GM18526 (cell line): Measurements from ENCODE around the gene HHAT.

ENCODE experiments used
- POLR2A ChIP-seq: IDR thresholded peaks from 3 replicates; pipeline ENCODE4 v1.6.1; 2011; ENCODE audit not compliant: insufficient read length; ENCODE audit errors: extremely low read depth

Gene HHAT

DNA sequence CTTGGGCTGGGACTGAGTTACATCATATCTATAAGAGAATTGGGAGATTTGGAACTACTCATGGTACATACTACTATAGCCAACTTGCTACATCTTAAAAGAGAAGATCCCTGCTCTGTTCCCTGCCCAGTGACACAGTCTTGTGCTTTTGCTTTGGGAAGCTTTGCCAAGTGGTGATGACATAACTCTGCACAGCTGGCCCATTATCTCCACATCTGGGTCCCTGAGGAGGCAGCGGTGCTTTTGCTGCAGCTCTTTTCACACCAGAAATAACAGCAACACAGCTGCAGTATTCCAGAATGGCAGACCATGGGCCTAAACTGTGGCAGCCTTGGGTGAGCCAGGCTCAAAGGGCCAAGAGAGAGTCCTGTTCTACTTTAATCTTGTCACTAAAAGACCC, 296.0 kb downstream of the HHAT start:
- no peak for TF ChIP-seq POLR2A

DNA sequence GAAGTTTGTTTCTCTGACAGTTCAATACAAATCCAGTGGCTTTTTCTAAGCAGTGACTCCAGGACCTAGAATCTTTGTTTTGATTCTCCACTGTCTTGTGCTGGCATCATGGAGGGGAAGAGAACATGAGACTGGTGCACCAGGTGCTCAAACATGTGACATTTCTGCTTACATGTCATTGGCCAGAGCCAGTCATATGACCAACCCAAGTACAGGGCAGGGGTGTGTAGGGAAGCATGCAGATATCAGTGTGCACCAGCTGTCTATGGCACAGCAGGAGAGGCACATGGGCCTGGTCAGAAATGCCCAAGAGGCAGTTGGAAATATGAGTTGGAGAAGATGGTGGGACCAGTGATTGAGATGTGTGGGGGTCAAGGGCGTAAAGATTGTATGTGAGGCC, 297.0 kb downstream of the HHAT start:
- no peak for TF ChIP-seq POLR2A

DNA sequence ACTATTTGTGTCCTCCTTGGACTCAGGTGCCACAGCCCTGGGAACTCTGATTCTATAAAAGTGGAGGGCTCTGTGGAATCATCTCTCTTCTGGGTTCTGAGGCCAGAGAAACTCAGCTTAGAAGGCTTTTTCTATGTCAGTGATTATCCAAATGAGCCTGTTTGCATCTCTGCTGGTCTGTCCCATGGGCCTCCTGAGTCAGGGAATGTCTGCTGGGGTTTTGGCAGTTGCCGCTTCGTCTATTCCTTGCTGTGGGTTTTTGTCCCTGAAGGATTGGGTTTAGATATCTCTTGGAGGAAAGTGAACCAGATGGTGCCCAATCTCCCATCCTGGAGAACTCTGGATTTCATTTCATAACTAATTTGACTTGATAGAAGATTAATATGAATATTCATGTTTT, 297.6 kb downstream of the HHAT start:
- no peak for TF ChIP-seq POLR2A

DNA sequence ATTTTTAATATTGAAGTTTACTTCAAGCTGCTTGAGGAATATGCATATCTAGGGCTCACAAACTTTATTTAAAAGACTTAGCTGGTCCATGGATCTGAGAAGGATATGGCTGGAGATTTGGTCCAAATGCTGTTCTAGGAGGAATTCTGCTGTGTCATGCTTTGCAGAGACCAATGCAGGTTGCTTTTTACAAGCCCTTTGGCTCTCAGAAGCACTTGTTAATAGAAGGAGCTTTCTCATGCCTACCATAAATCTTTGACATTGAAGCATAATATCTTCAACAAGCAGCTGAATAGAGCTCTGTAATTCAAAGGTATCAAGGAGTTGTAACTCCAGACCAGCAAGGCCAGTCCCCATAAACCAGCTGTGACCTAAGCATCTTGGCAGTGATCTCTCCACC, 299.1 kb downstream of the HHAT start:
- no peak for TF ChIP-seq POLR2A

DNA sequence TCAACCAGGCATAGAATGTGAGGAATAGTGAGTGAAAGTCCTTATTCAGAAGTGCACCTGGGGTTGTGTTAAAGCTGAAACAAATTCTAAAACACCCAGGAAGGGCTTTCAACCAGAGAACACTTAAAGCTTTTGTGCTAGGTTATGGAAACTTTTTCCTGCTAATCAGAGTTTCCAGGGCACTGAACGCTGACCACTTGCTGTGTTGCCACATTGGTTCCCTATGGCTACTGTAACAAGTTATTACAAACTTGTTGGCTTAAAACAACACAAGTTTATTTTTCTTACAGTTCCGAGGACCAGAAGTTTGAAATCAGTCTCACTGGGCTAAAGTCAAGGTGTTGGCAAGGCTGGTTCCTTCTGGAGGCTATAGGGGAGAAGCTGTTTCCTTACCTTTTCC, 300.6 kb downstream of the HHAT start:
- TF ChIP-seq POLR2A: no peak

DNA sequence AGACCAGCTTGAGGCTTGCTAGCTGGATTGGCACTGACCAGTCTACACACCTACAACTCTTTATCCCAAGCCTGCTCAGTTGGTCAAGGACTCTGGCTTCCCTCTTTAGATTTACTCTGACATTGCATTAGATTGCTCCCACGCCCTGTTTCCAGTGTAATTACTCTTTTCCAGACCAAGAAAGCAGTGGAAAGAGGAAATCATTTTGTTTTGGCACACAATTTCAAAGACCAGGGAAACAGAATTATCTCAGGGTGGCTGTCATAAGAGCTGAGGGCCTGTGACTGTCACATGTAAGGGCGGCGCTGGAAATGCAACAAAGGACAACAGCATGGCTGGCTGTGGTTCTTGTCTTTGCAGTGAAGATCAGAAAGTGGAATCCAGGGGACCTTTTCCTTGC, 302.7 kb downstream of the HHAT start:
- TF ChIP-seq POLR2A: no peak

DNA sequence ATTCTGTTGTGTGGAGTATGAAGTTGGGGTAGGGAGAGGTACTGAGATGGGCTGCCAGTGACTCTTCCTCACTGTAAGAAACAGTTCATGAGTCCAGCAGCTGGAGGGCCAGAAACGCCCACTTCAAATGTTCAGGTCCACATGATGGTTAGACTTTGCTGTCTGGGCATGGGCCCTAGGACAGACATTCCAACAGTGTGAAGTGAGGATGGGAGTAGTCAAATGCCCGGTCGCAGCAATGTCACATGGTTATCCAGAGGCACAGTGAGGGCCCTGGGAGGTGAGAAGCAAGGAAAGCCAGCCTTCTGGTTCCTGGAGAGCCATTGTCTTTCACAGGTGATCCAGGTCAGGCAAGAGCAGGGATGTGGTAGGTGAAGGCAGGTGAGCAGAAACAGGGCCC, 304.4 kb downstream of the HHAT start:
- no peak for TF ChIP-seq POLR2A

DNA sequence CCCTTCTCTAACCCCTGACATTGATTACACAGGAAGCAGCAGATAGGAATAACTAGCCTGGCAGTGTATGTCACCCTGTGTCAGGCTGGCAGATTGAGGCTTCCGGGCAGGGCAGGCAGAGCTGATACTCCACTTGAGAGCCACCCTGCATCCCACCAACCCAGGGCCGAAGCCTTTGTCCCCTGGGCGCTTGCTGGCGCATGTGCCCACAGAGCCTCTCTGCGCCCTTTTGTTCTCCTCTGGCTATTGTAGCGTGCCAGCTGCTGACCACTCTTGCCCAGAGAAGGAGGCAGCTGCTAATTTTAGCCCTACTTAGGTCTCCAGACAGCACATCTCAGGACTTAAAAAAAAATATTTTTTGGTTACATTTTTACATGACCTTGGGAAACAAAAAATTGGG, 304.9 kb downstream of the HHAT start:
- no peak for TF ChIP-seq POLR2A

DNA sequence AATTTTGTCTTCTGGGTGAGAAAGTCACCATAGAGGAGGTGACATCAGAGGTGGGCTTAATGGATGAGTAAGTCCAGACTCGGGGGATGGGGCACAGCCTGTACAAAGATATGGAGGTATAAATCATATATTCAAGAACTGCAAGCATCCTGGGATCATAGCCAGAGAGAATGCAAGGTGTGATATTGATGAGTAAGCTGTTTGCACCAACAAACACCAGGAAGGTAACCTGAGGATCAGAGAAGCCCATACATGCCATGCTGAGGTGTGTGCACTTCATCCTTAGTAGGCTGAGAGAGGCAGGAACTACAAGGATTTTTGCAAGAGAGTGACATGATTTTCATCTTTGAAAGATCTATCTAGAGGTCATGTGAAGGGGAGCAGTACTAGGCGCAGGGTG, 306.4 kb downstream of the HHAT start:
- TF ChIP-seq POLR2A: no peak

DNA sequence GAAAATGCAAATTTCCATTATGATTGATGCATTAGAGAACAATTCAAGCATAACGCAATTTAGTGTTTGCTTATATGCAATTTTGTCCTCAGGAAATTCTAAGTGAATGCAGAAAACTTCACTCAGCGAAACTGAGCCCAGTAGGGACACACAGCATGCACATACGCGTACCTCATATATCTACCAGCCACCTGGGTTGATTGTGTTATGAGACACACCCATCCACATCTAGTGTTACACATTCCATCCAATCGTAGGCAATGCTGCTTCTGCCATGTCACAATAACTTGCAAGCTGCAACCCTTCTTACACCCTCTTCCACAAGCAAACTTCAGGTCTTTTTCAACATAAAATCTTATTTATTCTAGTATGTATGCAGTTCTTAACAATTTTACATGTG, 312.9 kb downstream of the HHAT start:
- no peak for TF ChIP-seq POLR2A

DNA sequence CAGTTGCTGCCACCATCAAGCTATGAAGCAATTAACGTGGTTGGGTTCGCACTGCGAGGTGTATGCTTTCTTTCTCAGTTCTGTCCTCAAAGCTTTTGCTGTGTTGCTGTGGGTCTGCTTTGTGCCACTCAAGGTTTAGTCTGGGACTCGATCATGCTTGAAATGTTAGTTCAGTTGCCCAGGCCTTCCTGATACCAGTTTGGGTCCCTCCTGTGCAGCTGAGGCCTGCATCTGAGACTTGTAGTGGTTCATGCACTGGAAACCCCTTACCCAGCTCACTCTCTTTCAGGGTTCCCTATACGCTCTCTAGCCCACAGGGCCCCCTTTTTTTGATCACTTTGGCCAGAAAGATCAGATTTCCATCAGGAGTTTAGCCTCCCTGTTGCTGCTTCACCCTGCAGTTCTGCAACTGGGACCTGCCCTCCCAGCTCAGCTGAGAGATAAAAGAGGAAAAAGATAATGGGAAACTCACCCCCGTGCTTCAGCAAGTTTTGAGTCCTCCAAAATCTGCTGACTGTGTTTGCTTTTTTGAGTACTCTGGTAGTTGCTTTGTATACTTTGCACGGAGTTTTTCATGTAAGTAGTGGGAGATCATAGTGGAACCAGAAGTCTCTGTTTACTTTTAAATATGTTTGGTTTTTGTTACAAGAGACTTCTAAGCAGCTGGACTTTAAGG, 317.0 kb downstream of the HHAT start:
- no peak for TF ChIP-seq POLR2A

DNA sequence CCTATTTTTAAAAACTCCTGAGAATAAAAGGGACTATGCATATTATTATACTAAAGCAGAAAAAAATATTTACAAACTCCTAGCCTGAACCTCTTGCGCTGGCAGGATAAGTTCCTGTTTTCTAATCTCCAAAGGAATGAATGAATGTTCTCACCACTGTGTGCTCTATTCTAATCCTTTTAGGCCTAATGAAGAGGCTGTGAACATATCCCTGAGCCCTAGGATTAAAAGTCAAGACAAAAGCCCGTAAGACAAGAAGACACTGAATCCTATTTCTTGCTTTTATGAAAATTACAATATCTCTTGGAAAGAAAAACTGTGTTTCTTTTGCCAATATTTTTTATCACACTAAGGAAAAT, 317.5 kb downstream of the HHAT start:
- no peak for TF ChIP-seq POLR2A

DNA sequence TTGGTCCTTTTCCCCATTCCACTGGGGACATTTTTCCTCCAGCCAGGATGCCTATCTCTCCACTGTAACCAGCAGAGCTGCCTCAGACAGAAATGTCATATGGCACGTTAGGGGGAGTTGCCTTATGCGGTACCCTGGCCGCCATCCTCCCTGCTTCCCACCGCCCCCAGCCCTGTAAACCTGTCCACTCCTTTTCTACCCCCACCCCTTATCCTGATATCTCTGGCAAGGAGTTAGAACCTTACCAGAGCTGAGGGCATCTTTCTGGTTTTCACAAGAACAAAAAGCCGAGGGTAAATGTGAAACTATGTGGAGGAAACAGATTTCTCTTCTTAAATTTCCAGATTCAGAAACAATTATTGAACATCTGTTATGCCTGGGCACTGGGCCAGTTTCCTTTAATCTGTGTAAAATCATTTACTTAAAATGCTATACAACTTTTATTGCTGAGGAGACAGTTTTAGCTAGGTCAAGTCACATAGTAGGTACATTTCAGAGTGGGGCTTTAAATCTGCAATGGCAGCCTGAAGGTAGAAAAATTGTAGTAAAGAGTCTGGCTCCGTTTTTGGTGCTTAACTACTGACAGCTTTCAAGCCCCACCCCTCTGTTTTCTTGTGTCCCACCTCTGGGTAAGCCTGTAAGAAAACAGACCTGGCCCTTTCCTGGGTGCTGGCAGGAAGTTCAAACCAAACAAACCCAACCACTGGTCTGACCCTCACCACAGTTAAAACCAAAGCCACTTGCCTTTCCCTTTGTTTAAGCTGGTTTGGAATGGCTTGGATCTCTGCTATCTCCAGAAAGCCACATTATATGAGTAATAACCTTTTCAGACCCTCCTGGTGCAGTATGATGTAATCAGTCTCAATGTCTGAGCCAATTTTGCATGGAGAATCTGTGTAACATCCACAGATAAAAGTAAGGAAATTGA, 319.0 kb downstream of the HHAT start:
- no peak for TF ChIP-seq POLR2A

DNA sequence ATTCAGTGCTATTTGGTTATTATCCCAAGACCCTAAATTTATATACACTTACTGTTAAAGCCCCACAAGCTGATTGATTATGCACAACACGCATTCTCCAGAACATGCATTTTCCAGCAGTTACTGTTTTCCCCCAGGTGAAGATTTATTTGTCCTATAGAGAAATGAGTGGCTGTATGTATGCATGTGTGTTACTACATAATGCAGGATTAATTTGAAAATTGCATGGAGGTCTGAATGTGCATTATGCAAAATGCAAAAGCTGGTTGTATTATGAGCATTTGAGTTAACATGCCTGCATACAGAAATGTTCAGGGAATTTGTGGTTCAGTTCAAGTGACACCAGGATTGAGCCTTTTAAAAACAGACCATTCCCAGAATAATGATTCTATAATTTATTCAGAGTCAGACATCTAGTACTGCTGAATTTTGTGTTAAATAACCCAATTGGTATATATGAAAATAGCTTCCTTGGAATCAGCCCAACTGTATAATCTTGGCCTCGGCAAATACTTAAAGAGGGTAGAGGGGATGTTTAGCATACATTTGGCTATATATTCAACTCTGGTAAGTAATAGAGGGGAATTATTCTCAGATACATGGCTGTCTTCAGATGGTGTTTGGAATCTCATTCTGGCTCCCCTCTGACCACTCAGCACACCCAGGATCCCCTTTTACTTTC, 320.0 kb downstream of the HHAT start:
- no peak for TF ChIP-seq POLR2A

DNA sequence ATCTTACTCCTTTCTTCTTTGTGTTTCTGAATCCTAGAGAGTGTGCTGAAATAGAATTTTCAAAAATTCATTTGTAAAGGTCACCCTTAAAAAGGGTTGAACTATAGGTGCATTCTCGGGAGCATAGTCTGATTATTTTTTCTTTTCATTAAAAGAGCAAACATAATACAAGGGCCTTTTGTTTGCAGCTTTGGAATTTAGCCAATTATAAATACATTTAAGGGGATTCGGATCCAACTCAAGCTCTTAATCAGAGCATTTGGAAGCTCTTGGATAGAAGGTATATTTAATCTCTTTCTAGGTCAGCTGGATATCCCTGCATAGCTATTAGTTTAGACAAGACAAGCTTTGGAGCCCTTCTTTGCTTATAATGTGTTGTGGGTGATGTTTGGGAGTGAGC, 321.7 kb downstream of the HHAT start:
- no peak for TF ChIP-seq POLR2A

DNA sequence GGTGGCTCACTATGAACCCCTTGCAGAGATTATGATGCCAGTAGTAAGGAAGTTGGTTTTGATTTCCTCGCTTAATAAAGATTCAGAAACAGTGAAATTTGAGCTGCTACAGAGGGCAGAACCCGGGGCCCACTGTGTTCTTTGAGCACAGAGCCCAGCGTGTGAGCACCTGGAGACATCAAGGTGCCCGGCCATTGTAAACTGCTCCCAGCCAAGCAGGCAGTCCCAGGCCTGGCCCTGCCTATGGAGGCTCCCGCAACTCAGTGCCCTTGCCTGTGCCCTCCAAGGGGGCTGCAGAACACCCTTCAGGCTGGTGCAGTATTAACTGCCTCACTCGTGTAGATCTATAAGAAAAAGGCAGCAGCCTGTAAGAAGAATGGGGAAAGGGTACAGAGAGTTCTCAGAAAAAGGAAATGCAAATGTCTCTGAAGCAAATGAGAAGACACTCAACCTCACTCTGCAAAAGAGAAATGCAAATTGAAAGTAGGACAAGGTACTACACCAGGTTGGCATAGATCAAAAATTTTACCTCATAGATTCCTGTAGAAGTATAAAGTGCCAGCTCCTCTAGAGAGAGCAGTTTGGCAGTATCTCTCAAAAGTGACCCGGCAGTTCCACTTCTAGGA, 323.7 kb downstream of the HHAT start:
- TF ChIP-seq POLR2A: no peak
